ENCODE data around the gene PRKACG.

- TF ChIP-seq EZH2 (IDR thresholded peaks at IDR 0.05; ENCODE audit: insufficient read depth, poor library complexity, severe bottlenecking) (no peak), EZH2phosphoT487 (IDR thresholded peaks at IDR 0.05; ENCODE audit: insufficient read depth, low read depth) (no peak)
Observed at GRCh38 chr9:69004836-69005235, 9.1 kb downstream of the PRKACG start.
